Dermis blood vessel endothelial cell (primary cell): ENCODE results near the gene THSD4. TPM values are rescaled to one million over a fixed set of nuclear protein-coding genes. Genes with fewer than 3 reads are reported as not detected.

ENCODE experiments used
- DNase-seq: peaks from one replicate; pipeline ENCODE4 v3.0.0; 2010
- total RNA-seq: library from RNA; depleted of rRNA; stranded (reverse); fragments of >200 nt; gene quantifications from 2 replicates; pipeline ENCODE4 v1.2.3, GENCODE V29; 2014

THSD4 gene
- total RNA-seq, 1 donor from 2014 or later = 34.2 TPM

DNA sequence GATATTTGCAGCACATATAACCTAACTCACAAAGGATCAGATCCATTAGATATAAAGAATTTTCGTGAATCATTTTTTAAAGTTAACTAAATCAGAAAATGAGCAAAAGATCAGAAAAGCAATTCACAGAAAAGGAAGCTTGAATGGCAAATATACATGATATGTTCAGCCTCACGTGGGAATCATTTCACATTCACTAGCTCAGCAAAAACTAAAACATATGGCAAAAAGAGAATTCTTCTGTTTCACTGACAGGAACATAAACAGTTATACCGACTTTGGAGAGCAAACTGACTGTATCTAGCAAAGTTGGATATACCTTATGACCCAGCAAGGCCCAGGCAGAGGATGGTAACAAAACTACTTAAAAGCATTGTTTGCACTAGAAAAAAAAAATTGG is 661.0 kb downstream of the THSD4 start:
- DNase-seq = no peak

GRCh38 chr15:71777216-71777943 is 662.1 kb downstream of the THSD4 start:
- no peak for DNase-seq

DNA sequence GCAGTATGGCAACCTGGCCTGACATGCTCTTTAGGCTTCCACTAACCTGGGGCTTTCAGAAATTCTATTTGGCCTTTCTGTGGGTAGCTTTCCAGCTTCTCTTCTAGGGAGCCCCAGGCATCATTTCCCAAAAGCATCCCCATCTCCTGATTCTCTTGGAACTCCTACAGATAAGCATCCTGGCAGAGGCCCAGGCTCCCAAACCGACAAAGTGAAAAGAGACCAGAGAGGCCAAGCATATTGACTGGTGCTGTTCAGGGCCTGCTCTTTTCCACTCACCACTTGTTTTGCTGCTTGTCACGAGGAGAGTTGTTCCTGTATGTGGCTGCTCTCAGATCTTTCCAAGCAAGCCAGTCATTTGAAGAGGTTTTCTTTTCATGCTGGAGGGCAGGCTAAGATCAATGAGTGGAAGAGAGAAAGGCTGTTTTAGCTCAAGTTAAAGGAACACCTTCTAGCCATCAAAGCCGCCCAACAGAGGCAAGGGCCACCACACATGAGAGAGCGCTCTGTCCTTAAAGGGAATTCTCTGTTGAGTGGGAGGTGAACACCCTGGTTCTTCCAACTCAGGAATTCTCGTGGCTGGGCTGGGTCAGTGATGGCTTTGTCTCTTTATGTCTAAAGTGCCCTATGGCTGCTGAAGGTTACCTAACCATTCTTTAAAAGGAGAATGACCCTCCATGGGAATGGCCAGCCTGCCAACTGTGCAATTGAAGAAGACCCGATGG is 664.0 kb downstream of the THSD4 start:
- no peak for DNase-seq

DNA sequence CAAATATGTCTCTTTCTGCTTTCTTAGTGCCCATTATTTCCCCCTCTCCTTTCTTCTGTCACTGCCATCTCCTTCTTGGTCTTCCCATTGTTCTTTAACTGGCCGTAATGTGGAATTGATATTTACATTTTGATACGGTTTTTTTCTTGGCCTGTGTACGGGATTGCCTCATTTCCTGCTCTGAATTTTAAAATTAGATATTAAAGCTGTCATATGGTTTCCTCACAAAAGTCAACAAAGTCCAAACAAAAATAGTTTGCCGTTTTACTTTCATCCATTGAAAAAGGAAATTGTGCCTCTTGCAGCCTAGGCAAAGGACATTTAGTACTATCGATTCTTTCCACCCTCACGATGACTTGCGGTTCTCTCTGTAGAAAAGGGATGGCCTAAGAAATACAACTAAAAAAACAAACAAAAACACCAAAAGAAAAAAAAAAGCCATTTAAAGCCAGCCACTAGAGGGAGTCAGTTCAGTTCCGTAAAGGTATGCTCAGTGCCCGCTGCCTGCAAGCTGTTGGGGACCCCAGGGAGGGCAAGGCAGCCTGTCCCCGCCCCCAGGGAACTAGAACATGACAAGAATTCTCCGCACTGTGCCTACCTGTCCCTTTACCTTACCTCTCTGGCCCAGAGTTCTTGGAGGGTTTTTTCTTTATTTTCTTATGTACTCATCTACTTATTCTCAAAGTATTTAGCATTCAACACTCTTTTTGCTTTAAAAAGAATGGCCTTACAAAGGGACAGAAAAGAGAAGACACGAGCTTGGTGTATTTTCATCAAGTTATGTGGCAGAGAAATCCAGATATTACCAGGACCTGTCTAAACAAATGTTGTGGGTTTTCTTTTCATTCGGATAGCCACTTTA is 665.1 kb downstream of the THSD4 start:
- DNase-seq = peak; percentile 86

DNA sequence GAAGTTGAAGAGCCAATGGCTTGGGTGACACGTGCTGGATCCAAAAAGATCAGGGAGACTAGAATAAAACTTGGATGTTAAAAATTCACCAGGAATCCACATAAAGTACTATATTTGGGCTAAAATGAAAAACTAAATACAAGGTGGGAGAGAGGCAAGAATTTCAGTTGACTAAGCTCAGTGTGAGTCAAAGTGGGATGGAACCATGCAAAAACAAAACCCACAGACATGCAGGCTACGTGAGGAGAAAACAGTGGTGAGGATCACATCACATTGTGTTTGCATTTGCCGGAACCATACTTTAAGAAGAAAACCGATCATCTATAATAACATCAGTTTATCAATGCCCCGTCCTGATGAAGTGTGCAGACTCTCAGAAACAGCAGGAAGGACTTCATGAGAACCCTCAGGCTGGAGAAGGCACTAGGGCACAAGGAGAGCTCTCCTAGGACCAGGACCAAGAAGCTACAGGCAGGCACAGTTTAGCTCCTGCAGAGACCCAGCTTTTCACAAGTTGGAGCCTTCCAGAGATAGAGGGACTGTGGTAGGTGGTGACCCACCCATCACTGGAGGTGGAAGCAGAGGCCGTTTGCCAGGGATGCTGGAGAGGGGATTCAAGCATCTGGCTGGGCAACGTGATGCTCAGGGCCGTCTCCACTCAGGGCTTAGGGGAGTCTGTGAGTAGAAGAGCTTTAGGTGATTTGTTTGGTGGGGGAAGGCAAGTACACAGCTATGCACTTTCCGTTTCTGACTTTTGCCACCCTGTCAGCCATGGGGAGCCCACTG is 666.1 kb downstream of the THSD4 start:
- no peak for DNase-seq

DNA sequence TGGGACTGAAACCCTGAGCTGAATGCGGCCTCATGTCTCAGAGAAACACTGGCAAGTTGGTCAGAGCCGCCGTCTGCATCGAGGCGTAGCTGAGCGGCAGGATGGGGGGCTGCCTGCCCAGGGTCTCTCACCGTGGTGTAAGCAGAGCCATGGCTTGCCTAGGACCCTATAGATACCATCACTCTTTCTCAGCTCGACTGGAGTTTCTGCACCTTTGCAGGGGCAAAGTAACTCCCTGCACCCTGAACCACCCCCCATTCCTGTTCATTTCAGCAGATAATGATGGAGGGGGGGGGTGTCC is 666.6 kb downstream of the THSD4 start:
- DNase-seq = no peak

- peak; percentile 24 for DNase-seq
Observed at GRCh38 chr15:71782422-71783165, 667.3 kb downstream of the THSD4 start.

GRCh38 chr15:71784719-71785118 is 669.4 kb downstream of the THSD4 start:
- peak; percentile 20 for DNase-seq

DNA sequence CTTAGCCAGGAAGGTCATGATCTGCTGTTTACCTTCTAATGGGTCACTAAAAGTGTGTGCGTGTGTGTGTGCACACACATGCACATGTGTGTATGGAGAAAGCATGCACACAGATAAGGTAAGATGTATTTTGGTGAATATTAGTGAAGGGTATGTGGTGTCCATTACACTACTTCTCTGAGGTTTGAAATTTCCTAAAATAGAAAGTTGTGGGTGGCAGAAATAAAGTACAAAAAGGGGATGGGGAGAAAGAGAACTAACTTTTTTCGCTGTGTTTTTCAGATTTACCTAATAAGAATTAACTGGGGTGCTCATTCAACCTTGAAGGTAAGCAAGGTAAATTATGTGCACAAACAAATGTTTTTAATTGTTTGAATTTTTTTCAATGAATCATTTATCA is 670.7 kb downstream of the THSD4 start:
- DNase-seq = no peak

GRCh38 chr15:71786673-71787072 is 671.4 kb downstream of the THSD4 start:
- DNase-seq = no peak

- DNase-seq = peak; percentile 73
Observed at GRCh38 chr15:71788646-71789579, 673.6 kb downstream of the THSD4 start.

DNA sequence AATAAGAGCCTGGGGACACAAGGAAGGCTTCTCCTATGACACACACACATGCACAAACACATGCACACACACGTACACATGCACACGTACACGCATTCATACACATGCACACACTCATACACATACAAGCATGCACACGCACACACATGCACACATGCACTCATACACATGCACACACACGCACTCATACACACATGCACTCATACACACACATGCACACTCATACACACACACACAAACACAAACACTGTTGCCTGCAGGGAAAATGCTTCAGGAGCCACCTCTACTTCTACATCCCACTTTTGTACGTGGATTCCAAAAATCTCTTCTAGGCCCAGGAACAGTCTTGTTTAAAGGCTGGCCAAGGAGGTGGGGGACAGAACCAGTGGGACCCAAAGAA is 674.3 kb downstream of the THSD4 start:
- no peak for DNase-seq

- DNase-seq = peak; percentile 76
Observed at GRCh38 chr15:71790081-71790480, 674.8 kb downstream of the THSD4 start.

- no peak for DNase-seq
Observed at GRCh38 chr15:71791975-71792374, 676.7 kb downstream of the THSD4 start.

DNA sequence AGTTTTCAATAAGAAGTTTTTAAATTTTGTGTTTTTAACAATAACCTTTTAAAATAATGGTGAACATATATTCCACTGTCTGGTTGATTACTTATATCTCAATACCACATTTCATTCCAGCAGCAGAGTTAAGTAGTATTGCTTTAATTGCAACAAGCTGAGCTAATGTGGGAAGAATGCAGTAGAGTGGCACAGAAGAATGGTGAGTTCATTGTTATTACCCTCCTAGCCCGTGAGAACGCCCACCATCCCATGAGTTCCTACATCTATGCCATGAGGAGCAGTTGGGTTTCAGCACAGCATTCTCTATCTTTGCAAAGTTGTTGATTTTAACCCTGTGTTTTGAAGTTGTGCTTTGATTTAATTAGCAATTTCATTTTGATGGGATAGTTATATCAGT is 677.2 kb downstream of the THSD4 start:
- DNase-seq = peak; percentile 83

DNA sequence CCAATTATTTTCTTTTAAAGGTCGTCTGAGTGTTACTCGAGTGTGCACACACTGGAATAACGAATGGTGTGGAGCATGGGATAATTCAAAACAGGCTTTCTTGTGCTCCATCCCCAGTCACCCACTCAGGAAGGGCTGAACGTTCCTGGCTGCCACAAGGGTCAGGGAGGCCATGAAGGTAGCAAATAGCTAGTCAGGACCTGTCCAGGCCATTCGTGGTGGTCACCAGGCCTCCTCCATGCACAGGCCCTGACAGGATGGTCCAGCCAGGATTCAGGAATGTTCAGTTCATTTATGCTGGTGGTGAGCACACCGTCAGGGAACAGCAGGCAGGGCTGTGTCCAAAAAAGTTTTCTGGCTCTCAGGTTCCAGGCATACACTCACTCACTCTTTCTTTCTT is 683.4 kb downstream of the THSD4 start:
- DNase-seq = no peak

DNA sequence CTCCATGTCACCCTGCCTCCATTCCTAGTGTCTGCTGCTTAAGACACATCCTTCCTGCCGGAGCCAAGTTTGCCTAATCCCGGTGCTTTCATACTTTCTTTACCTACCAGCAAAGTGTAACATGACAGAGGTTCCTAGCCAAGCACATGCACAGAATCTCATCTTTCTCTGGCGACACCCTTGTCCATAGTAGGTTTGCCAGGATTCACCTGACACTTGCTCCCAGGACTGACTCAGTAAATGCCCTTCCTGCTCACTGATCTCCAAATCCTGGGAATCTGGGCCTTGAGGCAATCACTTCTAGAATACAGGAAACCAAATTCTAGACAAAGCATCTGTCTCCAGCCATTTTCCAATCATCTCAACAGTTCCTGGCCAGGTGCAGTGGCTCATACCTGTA is 684.9 kb downstream of the THSD4 start:
- DNase-seq = no peak

- DNase-seq = peak; percentile 88
Observed at GRCh38 chr15:71800835-71801745, 685.8 kb downstream of the THSD4 start.

DNA sequence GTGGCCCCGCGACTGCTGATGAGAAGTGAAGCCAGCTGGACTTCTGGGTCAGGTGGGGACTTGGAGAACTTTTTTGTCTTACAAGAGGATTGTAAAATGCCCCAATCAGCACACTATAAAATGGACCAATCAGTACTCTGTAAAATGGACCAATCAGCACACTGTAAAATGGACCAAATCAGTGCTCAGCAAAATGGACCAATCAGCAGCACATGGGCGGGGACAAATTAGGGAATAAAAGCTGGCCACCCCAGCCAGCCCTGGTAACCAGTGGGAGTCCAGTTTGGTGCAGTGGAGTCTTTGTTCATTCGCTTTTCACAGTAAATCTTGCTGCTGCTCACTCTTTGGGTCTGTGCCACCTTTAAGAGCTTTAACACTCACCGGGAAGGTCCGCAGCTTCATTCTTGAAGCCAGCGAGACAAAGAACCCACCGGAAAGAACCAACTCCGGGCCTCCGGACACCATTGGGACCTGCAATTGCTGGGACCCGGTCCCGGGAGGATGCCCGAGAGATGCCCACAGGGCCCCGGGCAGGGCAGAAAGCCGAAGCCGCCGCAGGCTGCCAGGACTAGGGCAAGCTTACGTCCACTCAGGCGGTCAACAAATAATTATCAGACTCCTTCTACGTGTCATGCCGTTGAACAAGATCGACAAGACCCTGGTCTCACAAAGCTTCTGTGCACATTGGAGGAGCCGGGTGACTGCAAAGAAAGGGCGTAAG is 686.8 kb downstream of the THSD4 start:
- no peak for DNase-seq
